OCI-LY7 (cell line): ENCODE results near the gene ENOX1.

Experiments
- CTCF ChIP-seq: fragments of 200-600 bp; sonication (generic); conservative IDR thresholded peaks from 2 replicates; pipeline ENCODE4 v1.5.1; 2014; ENCODE audit warnings: mild to moderate bottlenecking, antibody characterized with exemption, low read length, moderate library complexity, mixed read lengths
- EZH2phosphoT487 ChIP-seq: fragments of 200-600 bp; sonication (generic); IDR thresholded peaks from 2 replicates; pipeline ENCODE4 v1.6.1; 2018; ENCODE audit warnings: low read depth, borderline replicate concordance, mild to moderate bottlenecking, mixed run types, antibody characterized with exemption, low read length, moderate library complexity, mixed read lengths

- TF ChIP-seq CTCF (no peak), EZH2phosphoT487 (no peak)
Measured at GRCh38 chr13:43483930-43484329, 302.8 kb downstream of the ENOX1 start.
